Measurements from ENCODE around the gene MTMR10. TPM values are rescaled to one million over a fixed set of nuclear protein-coding genes. Genes with fewer than 3 reads are reported as not detected.

The MTMR10 gene
- total RNA-seq, 1 donor from 2014 or later = 14.8 TPM

- FAIRE-seq = no peak
- peaks cover 11% of the 10 kb centered on the region for H3K36me3 ChIP-seq (ENCODE audit: insufficient read depth, low read length)
- H3K9ac ChIP-seq (ENCODE audit: low read length) = no peak overlapping the region
- peaks cover 58% of the 10 kb centered on the region for H3K79me2 ChIP-seq (ENCODE audit: insufficient read depth, low read length)
- no peak overlapping the region for H3K4me3 ChIP-seq (ENCODE audit: insufficient read depth, low read depth, low read length)
- H3K4me2 ChIP-seq (ENCODE audit: low read length) = peak overlapping the region; percentile 39
- H2AFZ ChIP-seq (ENCODE audit: low read depth, low read length) = no peak overlapping the region
- no peak for DNase-seq (ENCODE audit: low read depth)
- H4K20me1 ChIP-seq (ENCODE audit: insufficient read depth, low read length) = peaks cover 52% of the 10 kb centered on the region
- H3K27me3 Mint-ChIP-seq (ENCODE audit: low read depth, unreplicated experiment) = no peaks in the 10 kb centered on the region
- TF ChIP-seq EZH2 (IDR thresholded peaks at IDR 0.05; ENCODE audit: insufficient read depth, low read length) = no peak
- TF ChIP-seq CTCF (IDR thresholded peaks at IDR 0.05; ENCODE audit: insufficient read depth, low read depth, low read length) = no peak
- peaks cover 11% of the 10 kb centered on the region for H3K4me1 ChIP-seq (ENCODE audit: insufficient read depth, low read length)
- H3K4me3 Mint-ChIP-seq (ENCODE audit: unreplicated experiment) = no peak overlapping the region
- H3K9me3 Mint-ChIP-seq (ENCODE audit: unreplicated experiment) = no peaks in the 10 kb centered on the region
- H3K27ac Mint-ChIP-seq (ENCODE audit: unreplicated experiment) = no peak overlapping the region
- peaks cover 11% of the 10 kb centered on the region for H3K4me1 Mint-ChIP-seq (ENCODE audit: low read depth, unreplicated experiment)
- H3K9me3 ChIP-seq (ENCODE audit: insufficient read depth, low read depth, low read length) = no peaks in the 10 kb centered on the region
- no peaks in the 10 kb centered on the region for H3K27me3 ChIP-seq (ENCODE audit: insufficient read depth, low read length)
- peaks cover 5% of the 10 kb centered on the region for H3K36me3 Mint-ChIP-seq (ENCODE audit: low read depth, unreplicated experiment)
- no peak overlapping the region for H3K27ac ChIP-seq (ENCODE audit: low read depth, low read length)
These were observed 6.9 kb downstream of the MTMR10 start for GRCh38 chr15:30984542-30984941.

DNA sequence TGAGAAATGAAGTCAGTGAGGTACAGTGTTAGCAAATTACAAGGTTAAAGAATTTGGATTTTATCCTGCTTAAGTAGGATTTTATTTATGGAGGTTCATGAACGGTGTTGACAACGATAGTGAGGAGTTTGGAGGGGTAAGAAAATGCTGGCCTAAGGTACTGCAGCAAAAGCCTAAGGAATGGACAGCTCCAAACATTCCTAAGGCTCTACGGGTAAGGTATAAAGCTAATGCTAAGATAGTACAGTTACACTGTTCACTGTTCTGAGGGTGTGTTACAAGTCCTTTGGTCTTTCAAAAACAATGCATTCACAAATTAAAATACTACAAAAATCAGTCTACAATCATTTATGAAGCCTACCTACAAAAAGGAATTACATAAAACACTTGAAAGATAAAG lies 7.3 kb downstream of the MTMR10 start:
- Mint-ChIP-seq H3K27me3 (ENCODE audit: low read depth, unreplicated experiment) (no peaks in the 10 kb centered on the region), H3K4me3 (ENCODE audit: unreplicated experiment) (no peak overlapping the region), H3K9me3 (ENCODE audit: unreplicated experiment) (no peaks in the 10 kb centered on the region), H3K4me1 (ENCODE audit: low read depth, unreplicated experiment) (peaks cover 11% of the 10 kb centered on the region), H3K36me3 (ENCODE audit: low read depth, unreplicated experiment) (peaks cover 5% of the 10 kb centered on the region), H3K27ac (ENCODE audit: unreplicated experiment) (no peak overlapping the region)
- no peak overlapping the region for H3K27ac ChIP-seq (ENCODE audit: low read depth, low read length)
- H4K20me1 ChIP-seq (ENCODE audit: insufficient read depth, low read length) = peaks cover 52% of the 10 kb centered on the region
- no peak for TF ChIP-seq CTCF (IDR thresholded peaks at IDR 0.05; ENCODE audit: insufficient read depth, low read depth, low read length)
- peaks cover 11% of the 10 kb centered on the region for H3K36me3 ChIP-seq (ENCODE audit: insufficient read depth, low read length)
- H3K27me3 ChIP-seq (ENCODE audit: insufficient read depth, low read length) = no peaks in the 10 kb centered on the region
- no peak overlapping the region for H3K9ac ChIP-seq (ENCODE audit: low read length)
- DNase-seq (ENCODE audit: low read depth) (no peak), FAIRE-seq (no peak)
- peaks cover 11% of the 10 kb centered on the region for H3K4me1 ChIP-seq (ENCODE audit: insufficient read depth, low read length)
- no peaks in the 10 kb centered on the region for H3K9me3 ChIP-seq (ENCODE audit: insufficient read depth, low read depth, low read length)
- no peak overlapping the region for H3K4me3 ChIP-seq (ENCODE audit: insufficient read depth, low read depth, low read length)
- H3K4me2 ChIP-seq (ENCODE audit: low read length) = peak overlapping the region; percentile 39
- no peak overlapping the region for H2AFZ ChIP-seq (ENCODE audit: low read depth, low read length)
- peaks cover 58% of the 10 kb centered on the region for H3K79me2 ChIP-seq (ENCODE audit: insufficient read depth, low read length)

GRCh38 chr15:30979457-30979856 lies 12.0 kb downstream of the MTMR10 start:
- H3K27me3 Mint-ChIP-seq (ENCODE audit: low read depth, unreplicated experiment) = no peaks in the 10 kb centered on the region
- DNase-seq (ENCODE audit: low read depth) = no peak
- TF ChIP-seq CTCF (IDR thresholded peaks at IDR 0.05; ENCODE audit: insufficient read depth, low read depth, low read length) = no peak
- TF ChIP-seq EZH2 (IDR thresholded peaks at IDR 0.05; ENCODE audit: insufficient read depth, low read length) = no peak
- H3K9me3 Mint-ChIP-seq (ENCODE audit: unreplicated experiment) = no peaks in the 10 kb centered on the region
- H3K4me3 ChIP-seq (ENCODE audit: insufficient read depth, low read depth, low read length) = no peak overlapping the region
- peaks cover 59% of the 10 kb centered on the region for H3K79me2 ChIP-seq (ENCODE audit: insufficient read depth, low read length)
- peaks cover 7% of the 10 kb centered on the region for H3K36me3 ChIP-seq (ENCODE audit: insufficient read depth, low read length)
- H3K9me3 ChIP-seq (ENCODE audit: insufficient read depth, low read depth, low read length) = no peaks in the 10 kb centered on the region
- no peaks in the 10 kb centered on the region for H3K27me3 ChIP-seq (ENCODE audit: insufficient read depth, low read length)
- H3K4me1 ChIP-seq (ENCODE audit: insufficient read depth, low read length) = peaks cover under 1% of the 10 kb centered on the region
- peaks cover 48% of the 10 kb centered on the region for H4K20me1 ChIP-seq (ENCODE audit: insufficient read depth, low read length)
- no peak overlapping the region for H3K27ac ChIP-seq (ENCODE audit: low read depth, low read length)
- no peak overlapping the region for H3K4me3 Mint-ChIP-seq (ENCODE audit: unreplicated experiment)
- H3K4me2 ChIP-seq (ENCODE audit: low read length) = no peak overlapping the region
- H2AFZ ChIP-seq (ENCODE audit: low read depth, low read length) = no peak overlapping the region
- FAIRE-seq = no peak
- peaks cover under 1% of the 10 kb centered on the region for H3K4me1 Mint-ChIP-seq (ENCODE audit: low read depth, unreplicated experiment)
- H3K36me3 Mint-ChIP-seq (ENCODE audit: low read depth, unreplicated experiment) = peaks cover 1% of the 10 kb centered on the region
- H3K9ac ChIP-seq (ENCODE audit: low read length) = no peak overlapping the region
- H3K27ac Mint-ChIP-seq (ENCODE audit: unreplicated experiment) = no peak overlapping the region

Measured in astrocyte (in vitro differentiated cells and primary cell).